GM19395 (cell line): ENCODE data around the gene DGKB.

Experiments used
- ATAC-seq: cut with Tn5 transposase; IDR thresholded peaks from one replicate; pipeline ENCODE4 v1.9.1; 2021; ENCODE audit warnings: mild to moderate bottlenecking, moderate library complexity; ENCODE audit not compliant: unreplicated experiment

DGKB gene

DNA sequence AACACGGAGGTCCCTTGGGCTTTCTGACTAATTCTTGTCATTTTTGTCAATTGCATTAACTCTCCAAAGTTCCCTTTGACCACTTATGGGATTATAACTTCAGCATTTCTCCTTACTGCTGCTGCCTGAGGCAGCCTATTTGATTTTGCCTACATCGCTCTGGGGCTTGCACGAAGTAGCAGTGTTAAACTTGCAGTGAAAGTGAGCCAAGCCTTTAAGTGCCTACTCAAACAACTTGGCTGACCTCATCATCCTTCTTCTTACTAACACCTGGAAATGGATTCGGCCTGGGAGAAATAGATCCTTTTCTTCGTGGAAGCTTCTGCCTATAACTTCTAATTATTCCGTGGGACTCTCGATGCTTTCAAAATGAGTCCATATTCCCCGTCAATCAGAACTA is 76.6 kb downstream of the DGKB start:
- no peak for ATAC-seq

DNA sequence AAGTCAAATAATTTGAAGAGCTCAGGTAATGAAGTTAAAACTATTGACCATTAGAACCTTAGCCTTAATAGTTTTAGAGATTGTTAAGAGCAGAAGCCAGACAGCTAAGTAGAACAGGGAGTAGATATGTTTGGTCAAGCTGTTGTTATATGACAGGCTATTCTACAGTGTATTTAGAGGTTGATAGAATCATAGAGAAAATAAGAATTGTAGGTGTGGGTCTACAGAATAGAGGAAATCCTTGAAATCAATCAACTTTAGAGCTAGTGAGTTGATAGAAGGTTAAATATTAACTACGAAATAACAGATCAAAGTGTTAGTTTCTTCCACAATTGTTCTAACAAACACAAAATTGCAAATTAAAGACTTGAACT is 80.1 kb downstream of the DGKB start:
- no peak for ATAC-seq

DNA sequence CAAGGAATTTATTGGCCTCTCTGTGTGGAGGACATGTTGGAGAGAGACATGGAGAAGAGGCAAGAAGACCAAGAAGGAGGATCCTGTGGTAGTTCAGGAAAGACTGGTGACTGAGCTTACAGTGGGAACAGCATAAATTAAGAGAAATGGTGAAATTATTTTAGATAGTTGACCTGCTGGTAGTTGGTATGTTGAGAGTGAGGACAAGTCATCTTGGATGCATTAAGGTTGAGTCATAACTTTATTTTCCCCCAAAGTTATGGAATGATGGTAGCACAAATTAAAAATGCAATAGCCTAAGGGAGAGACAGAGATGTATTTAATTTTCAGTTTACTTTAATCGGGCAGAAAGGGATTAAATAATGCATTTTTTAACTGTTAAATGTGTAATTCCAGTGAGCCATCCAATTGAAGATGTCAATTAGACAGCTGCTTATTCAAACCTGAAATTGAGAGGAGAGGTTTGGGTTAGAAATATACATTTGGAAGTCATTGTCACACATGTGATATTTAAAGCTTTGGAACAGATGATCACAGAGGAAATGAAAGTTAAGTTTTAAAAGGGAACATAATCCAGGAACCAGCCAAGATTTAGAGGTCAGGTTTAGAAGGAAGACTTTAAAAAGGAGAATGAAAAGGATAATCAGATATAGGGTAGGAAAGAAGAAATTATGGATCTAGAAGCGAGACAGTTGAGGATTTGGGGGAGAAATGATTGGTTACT is 80.6 kb downstream of the DGKB start:
- ATAC-seq, result no peak

DNA sequence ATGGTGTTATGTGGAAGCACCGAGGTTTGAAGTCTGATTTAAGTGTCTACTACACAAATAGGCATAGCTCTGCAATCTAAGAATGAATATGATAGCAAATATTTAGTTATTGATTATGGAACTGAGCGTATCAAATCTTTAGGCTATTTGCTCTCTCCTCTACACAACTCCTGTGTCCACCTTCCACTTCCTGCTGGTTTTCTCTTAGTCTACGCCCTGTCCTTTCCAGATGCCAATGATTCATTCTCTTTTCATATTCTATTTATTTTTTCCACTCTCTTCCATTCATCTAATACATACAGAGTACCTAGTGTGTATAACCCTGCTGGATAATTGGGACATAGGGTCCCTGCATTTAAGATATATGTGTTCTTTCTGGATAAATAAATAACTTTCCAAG is 83.7 kb downstream of the DGKB start:
- ATAC-seq, result no peak

DNA sequence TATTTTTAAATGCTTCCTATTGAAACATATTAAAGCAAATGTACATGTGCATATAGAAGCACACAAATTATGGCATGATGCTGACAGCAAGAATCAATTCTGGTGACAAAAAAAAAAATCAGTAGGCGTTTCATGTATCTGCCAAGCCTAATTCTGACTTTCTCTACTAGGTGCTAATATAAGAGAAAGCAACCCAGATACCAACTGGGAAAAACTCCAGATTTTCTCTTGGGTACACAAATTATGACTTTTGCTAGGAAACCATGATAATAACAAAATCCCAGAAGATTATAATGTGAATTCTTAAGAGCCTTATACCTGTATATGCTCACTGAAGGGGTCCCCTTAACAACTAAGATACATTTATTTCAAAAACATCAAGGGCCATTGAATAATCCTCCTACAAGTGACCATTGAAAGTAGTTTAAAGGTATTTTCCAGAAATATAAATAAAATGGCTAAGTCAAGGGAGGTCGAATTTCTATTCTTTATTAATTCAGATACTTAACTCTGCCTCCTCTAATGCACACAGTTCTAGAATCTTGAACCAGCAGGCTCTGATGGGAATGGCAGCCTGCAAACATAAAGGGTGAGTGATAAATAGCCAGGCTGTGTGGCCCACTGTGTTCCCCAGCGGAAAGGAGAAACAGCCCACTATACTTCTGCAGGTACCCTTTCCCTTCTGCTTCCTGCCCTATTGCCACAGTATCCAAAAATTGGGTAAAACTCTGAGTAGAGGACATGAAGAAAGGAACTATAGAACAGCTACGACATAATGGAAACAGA is 84.5 kb downstream of the DGKB start:
- ATAC-seq, result no peak

DNA sequence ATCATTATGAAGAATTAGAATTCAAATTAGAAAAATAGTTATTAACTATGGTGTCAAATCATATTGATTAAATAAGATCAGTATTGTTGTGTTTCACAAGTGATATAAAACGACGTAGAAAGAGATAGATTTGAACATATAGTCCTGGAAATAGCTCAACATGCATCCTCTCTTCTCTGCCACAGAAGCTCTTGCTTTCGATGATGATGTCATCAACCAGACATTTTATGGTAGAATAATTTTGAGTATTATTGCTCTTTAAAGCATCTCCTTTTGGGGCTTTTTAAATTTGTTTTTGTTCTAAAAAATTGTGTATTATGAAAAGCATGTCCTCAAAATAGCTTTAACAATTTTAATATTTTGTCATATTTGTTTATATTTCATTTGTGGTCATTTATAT is 95.0 kb downstream of the DGKB start:
- no peak for ATAC-seq

DNA sequence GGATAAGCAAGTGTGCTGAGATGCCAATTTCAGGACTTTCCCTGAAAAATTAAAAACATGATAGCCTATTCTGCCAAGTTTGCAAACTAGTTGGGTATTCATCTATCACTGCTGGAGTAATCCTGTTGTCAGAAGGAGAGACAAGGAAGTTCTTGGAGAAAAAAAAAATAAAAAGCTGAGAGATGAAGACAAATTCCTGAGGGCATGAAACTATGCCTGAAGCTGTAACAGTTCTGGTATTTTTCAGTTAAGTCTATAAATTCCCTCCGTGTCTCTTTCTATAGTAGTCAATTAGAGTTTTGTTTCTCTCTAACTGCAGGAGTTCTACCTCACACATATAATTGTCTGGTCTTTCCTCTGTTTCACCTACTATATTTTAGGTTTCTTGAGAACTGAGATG is 95.7 kb downstream of the DGKB start:
- ATAC-seq, result no peak

DNA sequence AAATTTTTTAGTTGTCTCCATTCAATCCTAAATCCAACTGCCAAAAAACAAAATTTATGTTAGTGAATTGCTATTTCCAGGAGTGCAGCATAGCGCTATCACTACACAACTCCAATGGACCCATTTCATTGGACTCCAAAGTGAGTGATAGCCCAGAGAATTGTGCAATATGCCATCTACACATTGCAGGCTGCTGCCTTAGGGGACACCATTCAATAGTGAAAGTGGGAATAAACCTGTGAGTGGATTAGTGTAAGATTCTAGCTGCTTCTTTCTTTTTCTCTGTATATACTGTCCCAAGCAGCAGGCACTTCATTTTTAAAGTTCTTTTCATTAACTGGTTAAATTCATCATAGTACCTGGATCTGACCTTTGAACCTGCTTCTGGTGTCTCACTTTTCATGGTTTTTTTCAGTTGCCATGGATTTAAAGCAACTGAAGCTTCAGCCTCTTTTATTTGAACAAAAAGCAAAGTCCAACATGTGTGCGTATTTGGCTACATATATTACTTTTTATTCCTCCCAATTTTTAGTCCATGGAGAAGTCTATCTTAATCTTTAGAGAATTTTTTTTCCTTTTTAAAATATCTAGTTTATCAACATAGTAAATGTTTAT is 97.3 kb downstream of the DGKB start:
- no peak for ATAC-seq

DNA sequence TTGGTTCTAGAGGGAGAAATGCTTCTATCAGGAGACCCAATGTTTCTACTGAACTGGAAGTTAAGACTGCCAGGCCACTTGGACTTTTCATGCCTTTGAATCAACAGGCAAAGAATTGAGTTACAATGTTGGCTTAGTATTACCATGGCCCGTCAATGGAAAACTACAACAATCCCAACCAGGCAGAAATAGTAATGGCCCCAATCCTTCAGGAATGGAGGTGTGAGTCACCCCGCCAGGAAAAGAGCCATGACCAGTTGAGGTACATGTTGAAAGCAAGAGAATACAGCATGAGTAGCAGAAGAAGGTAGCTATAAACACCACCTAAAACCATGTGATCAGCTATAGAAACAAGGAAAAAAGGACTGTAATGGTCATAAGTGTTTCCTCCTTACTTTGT is 101.9 kb downstream of the DGKB start:
- no peak for ATAC-seq

DNA sequence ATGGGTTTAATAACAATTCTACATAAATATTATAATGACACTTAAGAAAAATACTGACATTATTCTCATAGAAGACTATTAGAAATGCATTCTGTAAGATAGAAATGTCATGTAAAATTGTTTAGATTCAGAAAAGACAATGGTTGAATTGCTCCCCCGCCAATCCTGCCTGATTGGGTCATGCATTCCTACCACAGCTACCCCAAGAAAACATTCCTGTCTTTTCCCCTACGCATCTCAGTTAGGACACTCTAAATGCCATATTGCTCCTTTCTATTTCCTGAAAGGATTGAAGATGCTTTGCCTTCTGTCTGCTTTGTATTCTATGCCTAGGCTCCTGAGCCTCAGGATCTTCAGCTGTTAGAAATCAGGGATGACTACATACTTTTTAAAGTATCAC is 109.4 kb downstream of the DGKB start:
- no peak for ATAC-seq

DNA sequence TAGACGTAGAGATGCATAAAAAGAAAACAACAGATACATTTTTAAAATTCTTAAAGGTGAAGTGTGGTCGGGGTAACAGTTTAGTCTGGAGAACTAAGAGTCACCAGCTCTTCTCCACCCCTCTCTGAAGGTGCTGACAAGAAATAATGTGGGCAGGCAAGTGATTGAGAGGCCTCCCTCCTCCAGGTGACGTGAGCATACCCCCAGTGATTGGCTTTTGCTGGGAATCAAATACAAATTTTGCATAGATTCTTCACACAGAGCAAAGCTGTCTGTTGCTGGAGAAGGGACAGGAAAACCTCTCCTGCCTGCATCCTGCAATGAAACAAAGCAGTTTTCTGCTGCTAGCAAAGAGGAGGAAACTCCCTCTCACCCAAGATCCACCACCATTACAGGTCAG is 115.0 kb downstream of the DGKB start:
- ATAC-seq, result no peak

DNA sequence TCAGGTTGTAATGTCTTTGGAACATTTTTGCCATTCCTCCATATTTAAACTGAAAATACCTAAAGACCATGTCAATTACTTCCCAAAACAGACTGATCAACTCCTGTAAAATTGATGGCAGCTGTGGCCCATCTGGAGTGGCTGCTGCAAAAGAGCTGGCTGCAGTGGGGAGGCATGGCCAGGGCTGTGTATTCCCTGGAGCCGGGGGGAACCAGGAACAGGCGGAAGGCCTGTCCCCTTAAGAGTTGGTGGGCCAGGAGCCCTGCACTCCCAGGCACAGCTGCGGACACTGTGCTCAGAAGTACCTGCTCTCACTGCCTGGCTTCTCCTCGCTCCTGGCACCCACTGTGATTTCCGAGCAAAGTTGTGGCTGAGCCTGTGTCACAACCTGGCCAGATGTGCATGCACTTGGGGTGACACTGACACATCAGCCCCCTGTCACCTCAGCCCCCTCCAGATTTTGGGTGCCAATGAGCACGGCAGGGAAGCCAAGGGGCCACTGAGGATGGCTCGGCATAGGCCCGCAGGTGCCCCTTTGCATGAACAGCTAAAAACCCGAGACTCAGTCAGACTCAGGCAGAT is 116.1 kb downstream of the DGKB start:
- ATAC-seq, result no peak

DNA sequence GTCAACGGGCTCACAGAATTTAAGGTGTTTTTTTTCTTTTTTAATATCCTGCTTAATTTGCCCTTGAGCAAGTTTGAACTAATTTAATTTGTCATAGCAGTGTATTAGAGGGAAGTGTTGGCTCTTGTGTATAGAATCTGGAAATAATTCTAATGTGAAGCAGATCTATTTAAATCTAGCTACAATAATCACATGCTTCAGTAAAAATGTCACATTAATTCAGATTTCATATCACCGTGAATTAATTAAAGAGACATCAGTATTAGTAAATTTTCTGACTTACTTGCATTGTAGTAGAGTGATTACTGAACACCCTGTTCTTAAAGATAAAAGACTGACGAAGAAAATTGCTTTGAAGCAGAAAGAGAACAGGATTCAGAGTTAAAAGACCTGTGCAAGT is 124.7 kb downstream of the DGKB start:
- ATAC-seq, result no peak

DNA sequence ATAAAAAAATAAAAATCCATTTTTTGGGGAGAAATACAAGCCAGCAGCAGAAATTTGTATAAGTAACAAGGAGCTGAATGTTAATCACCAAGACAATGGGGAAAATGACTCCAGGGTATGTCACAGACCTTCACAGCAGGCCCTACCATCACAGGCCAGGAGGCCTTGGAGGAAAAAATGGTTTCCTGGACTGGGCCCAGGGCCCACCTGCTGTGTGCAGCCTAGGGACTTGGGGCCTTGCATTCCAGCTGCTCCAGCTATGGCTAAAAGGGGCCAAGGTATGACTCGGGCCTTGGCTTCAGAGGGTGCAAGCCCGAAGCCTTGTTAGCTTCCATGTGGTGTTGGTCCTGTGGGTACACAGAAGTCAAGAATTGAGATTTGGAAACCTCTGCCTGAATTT is 126.3 kb downstream of the DGKB start:
- no peak for ATAC-seq

DNA sequence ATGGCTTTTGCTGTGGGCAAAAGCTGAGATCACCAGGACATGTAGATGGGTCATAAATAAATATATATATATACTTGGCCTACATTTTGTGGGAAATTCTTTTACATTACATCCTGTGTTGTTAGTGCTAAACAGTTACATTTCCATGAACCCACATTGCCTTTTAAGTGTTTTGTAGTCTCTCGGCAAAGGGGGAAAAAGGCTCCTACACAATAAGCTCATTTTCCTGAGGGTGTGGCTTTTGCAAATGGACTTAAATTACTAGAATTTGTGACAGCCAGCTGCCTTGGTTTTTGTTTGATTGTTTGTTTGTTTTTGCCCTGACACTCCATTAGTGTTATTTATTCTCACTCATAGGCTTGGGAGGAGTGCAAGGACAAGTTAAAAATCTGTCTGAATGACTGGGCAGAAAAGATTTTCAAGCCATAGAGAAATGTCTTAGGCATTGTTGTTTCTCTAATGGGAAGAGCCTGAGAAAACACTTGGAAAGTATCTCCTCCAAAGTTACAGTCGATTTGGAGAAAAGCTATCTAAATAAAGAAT is 128.8 kb downstream of the DGKB start:
- no peak for ATAC-seq

DNA sequence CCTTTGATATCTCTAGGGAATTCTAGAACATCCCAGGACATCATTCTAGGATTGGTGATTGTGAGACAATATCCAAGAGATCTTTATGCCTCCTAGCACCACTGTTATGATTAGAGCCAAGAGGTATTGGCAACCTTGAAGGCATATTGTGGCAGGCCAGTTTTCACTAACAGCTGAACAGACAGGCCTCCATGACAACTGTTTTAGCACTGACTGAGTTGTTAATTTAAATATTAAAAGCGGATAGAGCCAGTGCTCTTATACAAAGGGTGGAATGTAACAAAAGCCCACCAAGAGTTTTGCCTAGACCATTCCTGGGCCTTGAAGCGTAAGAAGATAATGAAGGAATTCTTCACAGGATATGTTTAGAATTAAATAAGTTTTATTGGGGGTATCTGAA is 131.9 kb downstream of the DGKB start:
- no peak for ATAC-seq

DNA sequence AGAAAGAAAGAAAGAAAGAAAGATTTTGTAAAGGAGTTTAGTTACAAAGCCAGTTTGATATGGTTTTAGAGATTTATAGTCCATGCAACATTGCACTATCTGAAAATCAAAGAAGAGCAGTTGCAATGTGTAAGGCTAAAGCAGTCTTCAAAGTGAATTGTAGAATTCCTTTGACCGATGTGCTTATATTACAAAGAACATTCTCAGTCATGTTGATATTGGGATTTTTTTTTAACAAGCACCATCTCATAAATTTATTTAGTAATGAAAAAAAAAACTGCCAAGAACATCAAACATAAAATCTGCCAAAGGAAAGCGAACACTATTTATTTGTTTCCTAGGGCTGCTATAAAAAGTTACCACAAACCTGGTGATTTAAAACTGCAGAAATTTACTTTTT is 133.3 kb downstream of the DGKB start:
- no peak for ATAC-seq

DNA sequence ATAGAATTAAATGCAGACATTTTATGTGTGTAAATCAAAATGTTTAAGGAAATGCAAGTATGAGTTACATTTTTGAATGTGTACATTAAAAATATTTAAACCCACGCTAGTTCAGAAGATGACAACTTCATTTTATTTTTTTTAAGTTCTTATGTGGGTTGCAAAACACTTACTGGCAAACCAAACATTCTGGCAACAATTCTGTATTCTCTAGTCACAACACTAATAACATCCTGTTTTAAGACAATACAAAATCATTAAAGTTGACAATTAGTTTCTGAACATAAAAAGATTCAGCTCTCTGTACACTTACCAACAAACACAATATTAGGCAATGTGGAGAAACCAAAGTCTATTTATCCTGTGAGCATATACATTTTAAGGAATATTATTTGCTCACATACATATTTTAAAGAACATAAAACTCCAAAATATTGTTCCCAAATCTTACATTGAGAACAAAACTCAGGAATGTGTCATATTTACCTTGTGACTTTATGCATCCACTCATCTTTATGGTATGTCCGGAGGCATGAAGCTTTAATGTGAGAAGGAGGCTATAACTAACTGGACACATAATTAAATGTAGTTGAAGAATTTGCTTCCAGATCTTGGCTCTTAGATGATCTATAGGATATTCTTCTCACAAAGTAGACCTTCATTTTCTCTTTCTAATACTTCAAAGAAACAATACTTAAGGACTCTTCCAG is 134.7 kb downstream of the DGKB start:
- no peak for ATAC-seq

DNA sequence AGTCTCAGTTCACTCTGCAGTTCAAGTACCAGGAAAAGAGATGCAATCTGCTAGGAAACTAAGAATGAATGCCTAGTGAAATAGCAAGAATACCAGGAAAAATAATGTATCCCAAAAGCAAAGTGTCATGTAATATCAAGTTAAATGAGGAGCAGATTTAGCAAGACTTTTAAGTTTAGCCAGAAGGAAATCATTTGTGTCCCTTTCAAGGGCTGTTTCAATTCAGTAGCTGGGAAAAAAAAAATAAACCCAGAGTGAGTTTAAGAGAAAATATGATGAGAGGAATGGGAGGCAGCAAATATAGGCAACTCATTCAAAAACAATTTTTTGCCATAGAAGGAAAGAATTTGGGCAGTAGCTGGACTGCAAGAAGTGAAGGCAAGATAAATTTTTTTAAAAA is 135.8 kb downstream of the DGKB start:
- ATAC-seq, result no peak

DNA sequence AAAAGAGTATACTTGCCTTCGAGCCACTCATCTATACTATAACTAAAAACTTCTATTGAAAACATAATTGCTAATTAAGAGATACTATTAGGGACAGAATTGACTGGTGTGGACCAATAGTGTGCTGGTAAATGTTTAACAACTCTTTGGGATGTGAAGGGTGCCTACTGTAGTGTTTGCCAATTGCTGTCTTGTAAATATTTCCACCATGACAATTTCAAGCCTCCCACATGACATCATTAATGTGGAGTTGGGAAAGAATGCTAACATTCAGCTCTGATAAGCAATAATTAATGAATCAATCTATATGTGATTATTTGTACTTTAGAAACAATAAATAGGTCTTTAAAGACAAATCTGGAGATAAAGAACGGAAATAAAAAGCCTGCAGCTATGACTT is 136.8 kb downstream of the DGKB start:
- no peak for ATAC-seq

DNA sequence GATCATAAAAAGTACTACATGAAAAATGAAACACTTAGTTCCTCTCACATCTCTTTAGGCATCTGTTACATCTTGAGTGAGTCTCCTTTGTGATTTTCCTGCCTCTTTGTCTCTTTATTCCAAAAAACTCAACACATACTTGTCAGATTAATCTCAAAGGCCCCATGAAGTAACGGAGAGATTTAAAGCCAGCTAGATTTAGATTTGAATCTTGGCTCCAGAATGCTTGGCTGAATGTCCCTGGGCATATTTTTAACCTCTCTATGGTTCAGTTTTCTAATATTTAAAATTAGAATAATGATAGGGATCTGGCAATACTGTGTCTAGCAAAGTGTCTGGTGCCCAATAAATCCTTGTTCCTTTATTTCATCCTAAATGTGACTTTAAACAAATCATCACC is 140.0 kb downstream of the DGKB start:
- ATAC-seq, result no peak
